SK-N-SH (cell line): Measurements from ENCODE around the gene PTPRS. TPM values are rescaled to one million over a fixed set of nuclear protein-coding genes. Genes with fewer than 3 reads are reported as not detected.

Experiments used
- CTCF ChIA-PET: fragments of 300-600, 350-600 bp; formaldehyde crosslinking; extraction: SDS; loops from one replicate; lab custom pipeline; 2021; lab: Yijun Ruan, JAX
- POLR2A ChIA-PET: fragments of 350-600 bp; sonication (Branson Sonifier 250); formaldehyde crosslinking; extraction: SDS; loops from one replicate; lab custom pipeline; 2020; ENCODE audit warnings: antibody characterized with exemption, inconsistent platforms; lab: Yijun Ruan, JAX
- DNase-seq: peaks from one replicate; pipeline ENCODE4 v3.0.0; 2012
- H2AFZ ChIP-seq: fragments of 200-600 bp; sonication (generic); 2 replicates; pipeline ENCODE4 v1.8.1; 2016; ENCODE audit warnings: antibody characterized with exemption, mild to moderate bottlenecking, low read depth
- H3F3A ChIP-seq: fragments of 200-600 bp; sonication (generic); replicated peaks from 2 replicates; pipeline ENCODE3; 2016; ENCODE audit warnings: antibody characterized with exemption, mild to moderate bottlenecking; ENCODE audit not compliant: insufficient read depth
- H3K27ac ChIP-seq, 2 experiments: fragments of 200-500 bp in 1 of 2; fragments of 200-600 bp in 1 of 2; sonication (Bioruptor generic) in 1 of 2; sonication (generic), shearing (Covaris generic) in 1 of 2; 2 replicates each; pipeline versions ENCODE4 v1.5.1 to v1.6.1; 2014 to 2016; ENCODE audit warnings: low read depth in 2 of 2, inconsistent platforms in 1 of 2, low read length in 1 of 2, mild to moderate bottlenecking in 1 of 2, mixed read lengths in 1 of 2
- H3K27me3 ChIP-seq: fragments of 200-600 bp; sonication (generic), shearing (Covaris generic); 2 replicates; pipeline ENCODE4 v1.6.1; 2016; ENCODE audit warnings: mixed run types; ENCODE audit not compliant: insufficient read depth
- H3K36me3 ChIP-seq, 2 experiments: fragments of 200-500 bp in 1 of 2; fragments of 200-600 bp in 1 of 2; sonication (Bioruptor generic) in 1 of 2; sonication (generic) in 1 of 2; replicated peaks in 1 of 2; 2 replicates each; pipeline versions ENCODE3 to v1.5.1; 2014 to 2016; ENCODE audit warnings: low read length in 1 of 2, mild to moderate bottlenecking in 1 of 2; ENCODE audit not compliant: insufficient read depth in 2 of 2, control insufficient read depth in 1 of 2
- H3K4me1 ChIP-seq, 2 experiments: fragments of 200-500 bp in 1 of 2; fragments of 200-600 bp in 1 of 2; sonication (Bioruptor generic) in 1 of 2; sonication (generic), shearing (Covaris generic) in 1 of 2; 2 replicates each; pipeline versions ENCODE4 v1.5.1 to v1.6.1; 2014 to 2016; ENCODE audit warnings: low read depth in 1 of 2, low read length in 1 of 2, mixed run types in 1 of 2; ENCODE audit not compliant: insufficient read depth in 2 of 2, control insufficient read depth in 1 of 2
- H3K4me2 ChIP-seq: fragments of 200-600 bp; sonication (generic), shearing (Covaris generic); 2 replicates; pipeline ENCODE4 v1.6.1; 2017; ENCODE audit warnings: mixed run types
- H3K4me3 ChIP-seq, 2 experiments: fragments of 200-500 bp in 1 of 2; fragments of 200-600 bp in 1 of 2; sonication (Bioruptor generic) in 1 of 2; sonication (generic), shearing (Covaris generic) in 1 of 2; 2 replicates each; pipeline versions ENCODE4 v1.5.1 to v1.8.1; 2014 to 2016; ENCODE audit warnings: low read depth in 2 of 2, inconsistent platforms in 1 of 2, low read length in 1 of 2, mild to moderate bottlenecking in 1 of 2, mixed read lengths in 1 of 2, moderate library complexity in 1 of 2
- H3K79me2 ChIP-seq: fragments of 200-600 bp; sonication (generic); 2 replicates; pipeline ENCODE4 v1.8.1; 2017; ENCODE audit warnings: mild to moderate bottlenecking; ENCODE audit not compliant: insufficient read depth
- H3K9ac ChIP-seq: fragments of 200-600 bp; sonication (generic); 2 replicates; pipeline ENCODE4 v1.6.1; 2017; ENCODE audit warnings: mixed run types
- H3K9me2 ChIP-seq: fragments of 200-600 bp; sonication (generic); 2 replicates; pipeline ENCODE4 v1.6.1; 2017; ENCODE audit warnings: mixed run types
- H3K9me3 ChIP-seq: fragments of 200-600 bp; sonication (generic); 2 replicates; pipeline ENCODE4 v1.6.1; 2017; ENCODE audit warnings: mixed run types, mild to moderate bottlenecking, moderate library complexity
- H4K20me1 ChIP-seq: fragments of 200-600 bp; sonication (generic); 2 replicates; pipeline ENCODE4 v1.6.1; 2017; ENCODE audit warnings: mild to moderate bottlenecking, mixed run types; ENCODE audit not compliant: insufficient read depth
- FOXJ3 ChIP-seq: sonication (generic); formaldehyde crosslinking; IDR thresholded peaks from 2 replicates; pipeline ENCODE4 v1.5.1; 2020; ENCODE audit warnings: mild to moderate bottlenecking, missing genetic modification reagents
- MXI1 ChIP-seq: IDR thresholded peaks from 2 replicates; pipeline ENCODE4 v1.6.1; 2012; ENCODE audit warnings: mild to moderate bottlenecking, low read depth, low read length, improper control_type of control experiment
- POLR2AphosphoS5 ChIP-seq: IDR thresholded peaks from 2 replicates; pipeline ENCODE4 v1.6.1; 2012; ENCODE audit warnings: low read depth, low read length
- RAD21 ChIP-seq: IDR thresholded peaks from 2 replicates; pipeline ENCODE4 v1.6.1; 2012; ENCODE audit warnings: mild to moderate bottlenecking, low read length
- RCOR1 ChIP-seq: fragments of 150-350 bp; IDR thresholded peaks from 2 replicates; pipeline ENCODE4 v1.6.1; 2017; ENCODE audit warnings: antibody characterized with exemption, low read length
- WGBS: methylation state at CpG from one replicate; pipeline ENCODE4 v1.1.6; 2017; ENCODE audit warnings: low lambda C conversion rate; 5-methylcytosine and 5-hydroxymethylcytosine counted together
- polyA plus RNA-seq, 3 experiments: library from polyadenylated mRNA; depleted of rRNA; stranded (reverse); fragments of >200 nt; gene quantifications; 2 replicates each; pipeline ENCODE4 v1.2.3, GENCODE V29; 2012
- TF ChIP-seq, protein P1 (sequence below): IDR thresholded peaks from 2 replicates; pipeline ENCODE4 v1.4.0; 2012; ENCODE audit warnings: low read depth
- TF ChIP-seq, protein P2 (sequence below): IDR thresholded peaks from 2 replicates; pipeline ENCODE4; 2012
- TF ChIP-seq, protein P3 (sequence below): fragments of 150-350 bp; IDR thresholded peaks from 2 replicates; pipeline ENCODE4 v1.6.1; 2016; ENCODE audit warnings: mild to moderate bottlenecking, low read depth, low read length
- TF ChIP-seq, protein P4 (sequence below): fragments of 200-600 bp; sonication (generic); IDR thresholded peaks from 2 replicates; pipeline ENCODE4 v1.6.1; 2017; ENCODE audit warnings: antibody characterized with exemption, mild to moderate bottlenecking, moderate library complexity
- TF ChIP-seq, protein P5 (sequence below): IDR thresholded peaks from 2 replicates; pipeline ENCODE4 v1.4.0; 2012; ENCODE audit warnings: low read depth, borderline replicate concordance

PTPRS gene
- polyA plus RNA-seq, 1 of the 3 experiments (the other 2 are of a cell fraction): 91.0 TPM

DNA sequence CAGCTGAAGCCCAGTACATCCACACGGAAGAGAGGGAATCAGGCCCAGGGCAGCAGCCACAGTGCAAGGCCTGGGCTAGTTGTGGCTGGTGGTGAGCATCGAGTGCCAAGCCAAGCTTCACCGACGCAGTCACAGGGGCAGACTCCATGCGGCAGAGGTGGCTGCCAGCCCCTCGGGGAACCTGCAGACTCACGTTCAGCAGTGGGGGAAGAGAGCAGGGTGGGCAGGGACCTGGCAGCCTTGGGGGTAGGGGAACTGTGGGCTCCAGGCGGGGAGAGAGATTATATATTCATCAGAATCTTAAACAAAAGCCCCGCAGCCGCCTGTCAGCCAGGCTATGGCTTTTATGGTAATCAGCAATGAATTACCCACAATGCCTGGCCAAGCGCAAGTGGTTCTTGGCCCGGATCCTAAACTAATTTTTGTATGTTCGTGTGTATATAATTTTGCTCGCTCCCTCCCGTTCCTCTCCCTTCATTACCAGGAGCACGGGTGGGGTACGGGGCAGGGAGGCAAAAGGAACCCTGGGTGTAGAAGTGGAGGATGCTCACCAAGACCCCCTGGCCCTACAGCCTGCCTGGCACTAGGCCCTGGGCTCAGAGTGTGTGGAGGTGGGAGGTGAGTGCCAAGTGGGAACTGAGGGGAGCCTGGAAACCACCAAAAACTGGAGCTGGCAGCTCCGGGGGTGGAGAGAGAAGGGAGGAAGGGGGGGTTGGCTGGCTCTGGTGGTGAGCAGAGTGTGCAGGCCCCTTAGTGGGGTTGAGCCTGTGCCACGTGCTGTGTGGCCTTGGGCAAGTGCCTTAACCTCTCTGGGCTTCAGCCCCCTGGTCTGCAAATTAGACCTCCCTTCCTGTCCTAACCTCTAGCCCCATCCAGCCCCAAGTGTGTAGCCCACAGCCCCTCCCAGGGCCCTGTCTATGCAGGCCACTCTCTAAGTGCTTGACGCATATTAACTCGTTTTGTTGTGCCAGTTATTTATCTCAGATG is 31.9 kb downstream of the PTPRS start (continued):
- TF ChIP-seq, protein P1, sequence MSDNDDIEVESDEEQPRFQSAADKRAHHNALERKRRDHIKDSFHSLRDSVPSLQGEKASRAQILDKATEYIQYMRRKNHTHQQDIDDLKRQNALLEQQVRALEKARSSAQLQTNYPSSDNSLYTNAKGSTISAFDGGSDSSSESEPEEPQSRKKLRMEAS: 0 out of 2 replicates have a peak, but pooled peaks have one; percentile 29
- TF ChIP-seq, protein P2, sequence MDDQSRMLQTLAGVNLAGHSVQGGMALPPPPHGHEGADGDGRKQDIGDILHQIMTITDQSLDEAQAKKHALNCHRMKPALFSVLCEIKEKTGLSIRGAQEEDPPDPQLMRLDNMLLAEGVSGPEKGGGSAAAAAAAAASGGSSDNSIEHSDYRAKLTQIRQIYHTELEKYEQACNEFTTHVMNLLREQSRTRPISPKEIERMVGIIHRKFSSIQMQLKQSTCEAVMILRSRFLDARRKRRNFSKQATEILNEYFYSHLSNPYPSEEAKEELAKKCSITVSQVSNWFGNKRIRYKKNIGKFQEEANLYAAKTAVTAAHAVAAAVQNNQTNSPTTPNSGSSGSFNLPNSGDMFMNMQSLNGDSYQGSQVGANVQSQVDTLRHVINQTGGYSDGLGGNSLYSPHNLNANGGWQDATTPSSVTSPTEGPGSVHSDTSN: peak; percentile 67
- TF ChIP-seq FOXJ3 (CRISPR knock-in tag): 0 out of 2 replicates have a peak, but pooled peaks have one; percentile 24
- TF ChIP-seq, protein P3, sequence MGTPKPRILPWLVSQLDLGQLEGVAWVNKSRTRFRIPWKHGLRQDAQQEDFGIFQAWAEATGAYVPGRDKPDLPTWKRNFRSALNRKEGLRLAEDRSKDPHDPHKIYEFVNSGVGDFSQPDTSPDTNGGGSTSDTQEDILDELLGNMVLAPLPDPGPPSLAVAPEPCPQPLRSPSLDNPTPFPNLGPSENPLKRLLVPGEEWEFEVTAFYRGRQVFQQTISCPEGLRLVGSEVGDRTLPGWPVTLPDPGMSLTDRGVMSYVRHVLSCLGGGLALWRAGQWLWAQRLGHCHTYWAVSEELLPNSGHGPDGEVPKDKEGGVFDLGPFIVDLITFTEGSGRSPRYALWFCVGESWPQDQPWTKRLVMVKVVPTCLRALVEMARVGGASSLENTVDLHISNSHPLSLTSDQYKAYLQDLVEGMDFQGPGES: no peak
- TF ChIP-seq, protein P4, sequence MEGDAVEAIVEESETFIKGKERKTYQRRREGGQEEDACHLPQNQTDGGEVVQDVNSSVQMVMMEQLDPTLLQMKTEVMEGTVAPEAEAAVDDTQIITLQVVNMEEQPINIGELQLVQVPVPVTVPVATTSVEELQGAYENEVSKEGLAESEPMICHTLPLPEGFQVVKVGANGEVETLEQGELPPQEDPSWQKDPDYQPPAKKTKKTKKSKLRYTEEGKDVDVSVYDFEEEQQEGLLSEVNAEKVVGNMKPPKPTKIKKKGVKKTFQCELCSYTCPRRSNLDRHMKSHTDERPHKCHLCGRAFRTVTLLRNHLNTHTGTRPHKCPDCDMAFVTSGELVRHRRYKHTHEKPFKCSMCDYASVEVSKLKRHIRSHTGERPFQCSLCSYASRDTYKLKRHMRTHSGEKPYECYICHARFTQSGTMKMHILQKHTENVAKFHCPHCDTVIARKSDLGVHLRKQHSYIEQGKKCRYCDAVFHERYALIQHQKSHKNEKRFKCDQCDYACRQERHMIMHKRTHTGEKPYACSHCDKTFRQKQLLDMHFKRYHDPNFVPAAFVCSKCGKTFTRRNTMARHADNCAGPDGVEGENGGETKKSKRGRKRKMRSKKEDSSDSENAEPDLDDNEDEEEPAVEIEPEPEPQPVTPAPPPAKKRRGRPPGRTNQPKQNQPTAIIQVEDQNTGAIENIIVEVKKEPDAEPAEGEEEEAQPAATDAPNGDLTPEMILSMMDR: no peak
- TF ChIP-seq RAD21: peak; percentile 11; the same call in 1 of the 2 replicates
- peak; percentile 71 for TF ChIP-seq RCOR1
- peak; percentile 99 for TF ChIP-seq POLR2AphosphoS5
- TF ChIP-seq, protein P5, sequence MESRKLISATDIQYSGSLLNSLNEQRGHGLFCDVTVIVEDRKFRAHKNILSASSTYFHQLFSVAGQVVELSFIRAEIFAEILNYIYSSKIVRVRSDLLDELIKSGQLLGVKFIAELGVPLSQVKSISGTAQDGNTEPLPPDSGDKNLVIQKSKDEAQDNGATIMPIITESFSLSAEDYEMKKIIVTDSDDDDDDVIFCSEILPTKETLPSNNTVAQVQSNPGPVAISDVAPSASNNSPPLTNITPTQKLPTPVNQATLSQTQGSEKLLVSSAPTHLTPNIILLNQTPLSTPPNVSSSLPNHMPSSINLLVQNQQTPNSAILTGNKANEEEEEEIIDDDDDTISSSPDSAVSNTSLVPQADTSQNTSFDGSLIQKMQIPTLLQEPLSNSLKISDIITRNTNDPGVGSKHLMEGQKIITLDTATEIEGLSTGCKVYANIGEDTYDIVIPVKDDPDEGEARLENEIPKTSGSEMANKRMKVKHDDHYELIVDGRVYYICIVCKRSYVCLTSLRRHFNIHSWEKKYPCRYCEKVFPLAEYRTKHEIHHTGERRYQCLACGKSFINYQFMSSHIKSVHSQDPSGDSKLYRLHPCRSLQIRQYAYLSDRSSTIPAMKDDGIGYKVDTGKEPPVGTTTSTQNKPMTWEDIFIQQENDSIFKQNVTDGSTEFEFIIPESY: 0 out of 2 replicates have a peak, but pooled peaks have one; percentile 44
- TF ChIP-seq, all 33 proteins: peak for 13

DNA sequence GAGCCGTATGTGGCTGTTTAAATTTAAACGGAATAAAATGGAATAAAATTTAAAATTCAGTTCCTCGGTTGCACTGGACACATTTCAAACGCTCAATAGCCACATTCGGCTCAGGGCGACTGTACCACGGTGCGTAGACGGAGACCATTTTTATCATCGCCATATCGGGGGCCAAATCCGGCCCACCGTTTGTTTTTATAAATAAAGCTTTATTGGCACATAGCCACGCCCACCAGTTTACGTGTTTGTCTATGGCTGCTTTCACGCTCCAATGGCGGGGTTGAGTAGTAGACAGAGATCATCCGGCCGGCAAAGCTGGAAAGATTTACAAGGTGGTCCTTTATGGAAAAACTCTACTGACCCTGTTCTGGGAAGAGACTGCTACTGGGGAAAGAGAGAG is 33.0 kb downstream of the PTPRS start:
- Histone ChIP-seq H3K27me3 (no peaks in the 10 kb centered on the region), H3K4me3 (no peak overlapping the region), H2AFZ (no peak overlapping the region), H3K9ac (no peak overlapping the region), H3K4me2 (no peak overlapping the region), H3K9me2 (no peaks in the 10 kb centered on the region), H3K9me3 (no peaks in the 10 kb centered on the region), H3K4me1 (peaks cover 0 to 16% of the 10 kb centered on the region in 2 experiments; a peak in 1 of 4 replicates), H3K79me2 (no peaks in the 10 kb centered on the region; the same call in 1 of the 2 replicates), H3K36me3 (no peaks in the 10 kb centered on the region), H3K27ac (peak overlapping the region in 1 of 2 experiments; percentile 95; a peak in 2 of 4 replicates), H3F3A (no peaks in the 10 kb centered on the region), H4K20me1 (peaks cover 8% of the 10 kb centered on the region; the same call in 1 of the 2 replicates)
- WGBS: 97% methylated on average over 19 of the region's 19 CpGs
- CTCF ChIA-PET: interaction anchor here (1.7 kb wide), 1 partner anchor 259 kb away, joined by 5 read pairs; no protein-coding TSS in a partner anchor
- no peak for DNase-seq
- POLR2A ChIA-PET: interaction anchor here (2.1 kb wide), 1 partner anchor 33 kb away, joined by 15 read pairs; the partner anchor contains the start of gene PTPRS
- no peak; the same call in 1 of the 2 replicates for TF ChIP-seq MXI1
- TF ChIP-seq RCOR1: no peak
